Kidney (tissue), 14 donors: Measurements from ENCODE around the gene TMEM131L. TPM values are rescaled to one million over a fixed set of nuclear protein-coding genes. Genes with fewer than 3 reads are reported as not detected.

Source experiments
- DNase-seq, 5 donors: peaks; one replicate each; pipeline ENCODE4 v3.0.0-alpha.2; 2013 to 2020
- FAIRE-seq: peaks from 2 replicates; lab custom pipeline; 2012; peaks lifted over from hg19 to GRCh38; lab: Jason Lieb, UNC
- H3K27ac ChIP-seq, 2 donors: one replicate each; pipeline ENCODE4 v1.7.0; 2013; ENCODE audit warnings: low read depth in 2 of 2, low read length in 2 of 2, inconsistent platforms in 1 of 2
- H3K27me3 ChIP-seq: one replicate; pipeline ENCODE4 v1.7.1; 2013; ENCODE audit warnings: low read length, inconsistent platforms; ENCODE audit not compliant: control insufficient read depth, insufficient read depth
- H3K36me3 ChIP-seq, 3 donors: one replicate each; pipeline versions ENCODE4 v1.7.0 to v1.7.1; 2013; ENCODE audit warnings: low read length in 3 of 3, control low read depth in 1 of 3, inconsistent platforms in 1 of 3; ENCODE audit not compliant: insufficient read depth in 3 of 3, control insufficient read depth in 2 of 3
- H3K4me1 ChIP-seq, 3 donors: one replicate each; pipeline versions ENCODE4 v1.7.0 to v1.7.1; 2013; ENCODE audit warnings: low read length in 3 of 3, inconsistent platforms in 1 of 3, low read depth in 1 of 3; ENCODE audit not compliant: control insufficient read depth in 2 of 3, insufficient read depth in 2 of 3
- H3K4me3 ChIP-seq, 3 donors: one replicate each; pipeline versions ENCODE4 v1.7.0 to v1.8.1; 2013; ENCODE audit warnings: low read length in 3 of 3, control low read depth in 1 of 3, inconsistent platforms in 1 of 3
- H3K9ac ChIP-seq, 3 donors: one replicate each; pipeline versions ENCODE4 v1.7.0 to v1.7.1; 2013; ENCODE audit warnings: low read length in 3 of 3, control low read depth in 1 of 3, inconsistent platforms in 1 of 3
- H3K9me3 ChIP-seq, 3 donors: one replicate each; pipeline versions ENCODE4 v1.7.0 to v1.7.1; 2013; ENCODE audit warnings: low read length in 3 of 3, control low read depth in 1 of 3, inconsistent platforms in 1 of 3; ENCODE audit not compliant: control insufficient read depth in 2 of 3, insufficient read depth in 1 of 3
- intact Hi-C: fragments of 100-400 bp; cut with DNase I; formaldehyde crosslinking; loops from one replicate; pipeline ENCODE4 v1.11.1; 2022
- polyA plus RNA-seq: library from polyadenylated mRNA; stranded (reverse); fragments of 350-450 nt; fragmentation: Illumina TruSeq; extraction: RNeasy Lipid Tissue Mini Kit (QIAGEN cat#74804); gene quantifications from one replicate; pipeline ENCODE4 v1.2.3, GENCODE V29; 2014; ENCODE audit warnings: low read depth, low replicate concordance; ENCODE audit not compliant: insufficient read depth
- total RNA-seq: library from RNA; stranded (reverse); fragmentation: NEBNext Ultra II Directional; extraction: Animal tissue kit (Norgen Biotek cat#: 25700); gene quantifications from one replicate; pipeline ENCODE4 v1.2.1, GENCODE V29; 2021
- TF ChIP-seq, protein P1 (sequence below): IDR thresholded peaks from 3 replicates; pipeline ENCODE4 v1.5.1; 2012; ENCODE audit warnings: mild to moderate bottlenecking, moderate library complexity, borderline replicate concordance; ENCODE audit not compliant: insufficient read depth; ENCODE audit errors: extremely low read depth
- donor health status: control.
- donor health status: control.
- donor health status: control.
- donor health status: control.
- donor health status: control.
- donor health status: DM: yes; HTN: yes; CAD: no.
- donor health status: Normal renal cell carcinoma (clear cell type).

The TMEM131L gene
- total and polyA plus RNA-seq, 2 donors from 2014 or later: 3.0 to 17.0 TPM

GRCh38 chr4:153646261-153646660 is 180.1 kb downstream of the TMEM131L start:
- Histone ChIP-seq H3K4me3 (no peak overlapping the region), H3K9ac (no peak overlapping the region), H3K9me3 (no peaks in the 10 kb centered on the region), H3K4me1 (no peaks in the 10 kb centered on the region), H3K36me3 (no peaks in the 10 kb centered on the region), H3K27ac (no peak overlapping the region), H3K27me3 (no peaks in the 10 kb centered on the region)
- FAIRE-seq (no peak), DNase-seq (no peak)
- intact Hi-C loops: no loop called here
- TF ChIP-seq, protein P1, sequence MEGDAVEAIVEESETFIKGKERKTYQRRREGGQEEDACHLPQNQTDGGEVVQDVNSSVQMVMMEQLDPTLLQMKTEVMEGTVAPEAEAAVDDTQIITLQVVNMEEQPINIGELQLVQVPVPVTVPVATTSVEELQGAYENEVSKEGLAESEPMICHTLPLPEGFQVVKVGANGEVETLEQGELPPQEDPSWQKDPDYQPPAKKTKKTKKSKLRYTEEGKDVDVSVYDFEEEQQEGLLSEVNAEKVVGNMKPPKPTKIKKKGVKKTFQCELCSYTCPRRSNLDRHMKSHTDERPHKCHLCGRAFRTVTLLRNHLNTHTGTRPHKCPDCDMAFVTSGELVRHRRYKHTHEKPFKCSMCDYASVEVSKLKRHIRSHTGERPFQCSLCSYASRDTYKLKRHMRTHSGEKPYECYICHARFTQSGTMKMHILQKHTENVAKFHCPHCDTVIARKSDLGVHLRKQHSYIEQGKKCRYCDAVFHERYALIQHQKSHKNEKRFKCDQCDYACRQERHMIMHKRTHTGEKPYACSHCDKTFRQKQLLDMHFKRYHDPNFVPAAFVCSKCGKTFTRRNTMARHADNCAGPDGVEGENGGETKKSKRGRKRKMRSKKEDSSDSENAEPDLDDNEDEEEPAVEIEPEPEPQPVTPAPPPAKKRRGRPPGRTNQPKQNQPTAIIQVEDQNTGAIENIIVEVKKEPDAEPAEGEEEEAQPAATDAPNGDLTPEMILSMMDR: no peak

DNA sequence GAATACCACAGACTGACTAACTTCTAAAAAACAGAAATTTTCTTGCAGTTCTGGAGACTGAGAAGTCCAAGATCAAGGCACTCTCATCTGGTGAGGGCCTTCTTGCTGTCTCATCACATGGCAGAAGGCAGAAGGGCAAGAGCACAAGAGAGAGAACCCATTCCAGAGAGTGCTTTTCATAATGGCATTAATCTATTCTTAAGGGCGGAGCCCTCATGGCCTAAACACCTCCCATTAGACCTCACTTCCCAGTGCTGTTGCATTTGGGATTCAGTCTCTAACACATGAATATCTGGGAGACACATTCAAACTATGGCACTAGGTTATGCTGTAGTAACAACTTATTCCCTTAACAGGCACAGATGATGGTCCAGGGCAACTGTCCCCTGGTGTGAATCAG is 180.8 kb downstream of the TMEM131L start:
- FAIRE-seq (no peak), DNase-seq (no peak)
- no peak overlapping the region for H3K9ac ChIP-seq
- no peaks in the 10 kb centered on the region for H3K9me3 ChIP-seq
- no peaks in the 10 kb centered on the region for H3K36me3 ChIP-seq
- no peak overlapping the region for H3K27ac ChIP-seq
- intact Hi-C loops: no loop called here
- TF ChIP-seq, protein P1: no peak
- no peaks in the 10 kb centered on the region for H3K27me3 ChIP-seq
- no peak overlapping the region for H3K4me3 ChIP-seq
- no peaks in the 10 kb centered on the region for H3K4me1 ChIP-seq

- no peak overlapping the region for H3K27ac ChIP-seq
- no peaks in the 10 kb centered on the region for H3K4me1 ChIP-seq
- H3K36me3 ChIP-seq: no peaks in the 10 kb centered on the region
- intact Hi-C loops: no loop called here
- TF ChIP-seq, protein P1: no peak
- H3K27me3 ChIP-seq: no peaks in the 10 kb centered on the region
- no peak overlapping the region for H3K4me3 ChIP-seq
- FAIRE-seq (no peak), DNase-seq (no peak)
- no peaks in the 10 kb centered on the region for H3K9me3 ChIP-seq
- no peak overlapping the region for H3K9ac ChIP-seq
Observed at GRCh38 chr4:153647975-153648374, 181.8 kb downstream of the TMEM131L start.

GRCh38 chr4:153649572-153649991 is 183.4 kb downstream of the TMEM131L start:
- Histone ChIP-seq H3K9ac (no peak overlapping the region), H3K9me3 (no peaks in the 10 kb centered on the region), H3K4me3 (no peak overlapping the region), H3K27me3 (no peaks in the 10 kb centered on the region), H3K27ac (no peak overlapping the region), H3K36me3 (no peaks in the 10 kb centered on the region), H3K4me1 (no peaks in the 10 kb centered on the region)
- TF ChIP-seq, protein P1: no peak
- no peak for FAIRE-seq
- DNase-seq: peak in 2 of 5 donors; percentile 21 to 39
- intact Hi-C loops: no loop called here
